HG03139 (cell line): ENCODE data around the gene IFT81.
"Not testable (repeated sequence)": the region's sequence is repeated elsewhere in the genome, so short reads cannot be mapped to it uniquely, and the experiment has no call there.

Source experiments
- ATAC-seq: cut with Tn5 transposase; IDR thresholded peaks from one replicate; pipeline ENCODE4 v1.9.1; 2021; ENCODE audit not compliant: unreplicated experiment

The IFT81 gene

GRCh38 chr12:110243227-110243626 is 119.1 kb downstream of the IFT81 start:
- ATAC-seq, result no peak

- ATAC-seq, result no peak
Observed at GRCh38 chr12:110244372-110244771, 120.2 kb downstream of the IFT81 start.

- no peak for ATAC-seq
Observed at GRCh38 chr12:110244829-110245228, 120.7 kb downstream of the IFT81 start.

GRCh38 chr12:110245369-110245772 is 121.2 kb downstream of the IFT81 start:
- ATAC-seq, result no peak

- no peak for ATAC-seq
Observed at GRCh38 chr12:110246636-110247339, 122.6 kb downstream of the IFT81 start.

- ATAC-seq, result no peak
Observed at GRCh38 chr12:110247340-110248095, 123.4 kb downstream of the IFT81 start.

- ATAC-seq, result no peak
Observed at GRCh38 chr12:110248096-110248447, 123.9 kb downstream of the IFT81 start.

GRCh38 chr12:110249105-110249504 is 124.9 kb downstream of the IFT81 start:
- no peak for ATAC-seq

GRCh38 chr12:110249716-110250225 is 125.6 kb downstream of the IFT81 start:
- ATAC-seq, result no peak

- ATAC-seq, result no peak
Observed at GRCh38 chr12:110251381-110251780, 127.2 kb downstream of the IFT81 start.

- no peak for ATAC-seq
Observed at GRCh38 chr12:110252716-110253115, 128.6 kb downstream of the IFT81 start.

GRCh38 chr12:110253176-110253575 is 129.0 kb downstream of the IFT81 start:
- no peak for ATAC-seq

- no peak for ATAC-seq
Observed at GRCh38 chr12:110254971-110255540, 130.9 kb downstream of the IFT81 start.

- ATAC-seq, result not testable (repeated sequence)
Observed at GRCh38 chr12:110255890-110256456, 131.8 kb downstream of the IFT81 start.

GRCh38 chr12:110256780-110257431 is 132.7 kb downstream of the IFT81 start:
- ATAC-seq, result no peak

- no peak for ATAC-seq
Observed at GRCh38 chr12:110258466-110258865, 134.3 kb downstream of the IFT81 start.

- no peak for ATAC-seq
Observed at GRCh38 chr12:110262442-110263388, 138.6 kb downstream of the IFT81 start.

GRCh38 chr12:110266381-110266960 is 142.3 kb downstream of the IFT81 start:
- ATAC-seq, result no peak

GRCh38 chr12:110266980-110267620 is 142.9 kb downstream of the IFT81 start:
- ATAC-seq, result no peak
